Ecto neural progenitor cell (in vitro differentiated cells): ENCODE measurements around the gene EDA.
"Not testable (repeated sequence)": the region's sequence is repeated elsewhere in the genome, so short reads cannot be mapped to it uniquely, and the experiment has no call there.

ENCODE experiments used
- DNase-seq: peaks from one replicate; pipeline ENCODE4 v3.0.0-alpha.2; 2018; ENCODE audit warnings: low spot score

The EDA gene

GRCh38 chrX:69746051-69746450 lies 130.1 kb downstream of the EDA start:
- DNase-seq = no peak

- no peak for DNase-seq
Measured at GRCh38 chrX:69748055-69748454, 132.1 kb downstream of the EDA start.

GRCh38 chrX:69759921-69760625 lies 144.2 kb downstream of the EDA start:
- DNase-seq = no peak

- no peak for DNase-seq
Measured at GRCh38 chrX:69761633-69762032, 145.7 kb downstream of the EDA start.

GRCh38 chrX:69762340-69762739 lies 146.4 kb downstream of the EDA start:
- DNase-seq = no peak

- no peak for DNase-seq
Measured at GRCh38 chrX:69793260-69793935, 177.5 kb downstream of the EDA start.

- no peak for DNase-seq
Measured at GRCh38 chrX:69795702-69796101, 179.8 kb downstream of the EDA start.

GRCh38 chrX:69807400-69807799 lies 191.5 kb downstream of the EDA start:
- DNase-seq = no peak

- DNase-seq = no peak
Measured at GRCh38 chrX:69808375-69808774, 192.5 kb downstream of the EDA start.

GRCh38 chrX:69813677-69814076 lies 197.8 kb downstream of the EDA start:
- no peak for DNase-seq

GRCh38 chrX:69815063-69815462 lies 199.2 kb downstream of the EDA start:
- DNase-seq = no peak

- no peak for DNase-seq
Measured at GRCh38 chrX:69815519-69815918, 199.6 kb downstream of the EDA start.

- DNase-seq = no peak
Measured at GRCh38 chrX:69844636-69845035, 228.7 kb downstream of the EDA start.

- not testable (repeated sequence) for DNase-seq
Measured at GRCh38 chrX:69859999-69860398, 244.1 kb downstream of the EDA start.

GRCh38 chrX:69876221-69876620 lies 260.3 kb downstream of the EDA start:
- DNase-seq = no peak

- DNase-seq = no peak
Measured at GRCh38 chrX:69884210-69884609, 268.3 kb downstream of the EDA start.

- no peak for DNase-seq
Measured at GRCh38 chrX:69896046-69896445, 280.1 kb downstream of the EDA start.

- no peak for DNase-seq
Measured at GRCh38 chrX:69900491-69900890, 284.6 kb downstream of the EDA start.

GRCh38 chrX:69906447-69906846 lies 290.5 kb downstream of the EDA start:
- no peak for DNase-seq

GRCh38 chrX:69914781-69915180 lies 298.9 kb downstream of the EDA start:
- no peak for DNase-seq

GRCh38 chrX:69919749-69920148 lies 303.8 kb downstream of the EDA start:
- DNase-seq = no peak

GRCh38 chrX:69932323-69932722 lies 316.4 kb downstream of the EDA start:
- no peak for DNase-seq

- no peak for DNase-seq
Measured at GRCh38 chrX:69948276-69948797, 332.4 kb downstream of the EDA start.

GRCh38 chrX:69951753-69952152 lies 335.8 kb downstream of the EDA start:
- no peak for DNase-seq
